GM12878 (cell line): ENCODE results near the gene ITFG1. TPM values are rescaled to one million over a fixed set of nuclear protein-coding genes. Genes with fewer than 3 reads are reported as not detected.

ENCODE experiments used
- ATAC-seq: fragments of 200-7000 bp; cut with Tn5 transposase; 3 replicates; pipeline ENCODE4 v1.9.1; 2020; ENCODE audit warnings: mild to moderate bottlenecking, moderate library complexity
- BruUV-seq: library from RNA; stranded (reverse); fragments of 400-500 nt; replicated peaks from 2 replicates; lab custom pipeline; 2021; lab: Mats Ljungman, UMichigan
- CTCF ChIA-PET: fragments of 300-600 bp; sonication (Branson Sonifier 250); formaldehyde crosslinking; extraction: SDS; loops from one replicate; lab custom pipeline; 2021; ENCODE audit warnings: inconsistent platforms; lab: Yijun Ruan, JAX
- POLR2A ChIA-PET: fragments of 350-600 bp; formaldehyde crosslinking; extraction: SDS; loops from one replicate; lab custom pipeline; 2021; ENCODE audit warnings: inconsistent platforms; lab: Charles Lee
- RAD21 ChIA-PET: fragments of 300-600 bp; sonication (Branson Sonifier 250); formaldehyde crosslinking; loops from one replicate; lab custom pipeline; 2023; ENCODE audit warnings: antibody characterized with exemption; ENCODE audit not compliant: unreplicated experiment; lab: Charles Lee
- SMC1A ChIA-PET: fragments of 300-600 bp; sonication (Branson Sonifier 250); formaldehyde crosslinking; loops from one replicate; lab custom pipeline; 2023; ENCODE audit not compliant: unreplicated experiment, uncharacterized antibody; lab: Charles Lee
- DNase-seq: peaks from one replicate; pipeline ENCODE4 v3.0.0-alpha.2; 2011; ENCODE audit warnings: low read depth, low spot score
- FAIRE-seq: peaks from 3 replicates; lab custom pipeline; 2011; peaks lifted over from hg19 to GRCh38; lab: Jason Lieb, UNC
- H2AFZ ChIP-seq: 2 replicates; pipeline ENCODE4 v1.6.0; 2011; ENCODE audit warnings: low read depth, low read length, control low read depth; ENCODE audit not compliant: control insufficient read depth
- H3K27ac ChIP-seq: 2 replicates; pipeline ENCODE4 v1.5.1; 2011; ENCODE audit warnings: control low read depth; ENCODE audit not compliant: control insufficient read depth, insufficient read depth
- H3K27me3 ChIP-seq, 2 experiments: replicated peaks in 1 of 2; 2 replicates each; pipeline versions ENCODE4 v1.6.0 to v1.6.1; 2011; ENCODE audit warnings: low read length in 1 of 2; ENCODE audit not compliant: control insufficient read depth in 2 of 2, insufficient read depth in 2 of 2
- H3K36me3 ChIP-seq, 2 experiments: 2 replicates each; pipeline ENCODE4 v1.5.1; 2011; ENCODE audit warnings: low read length in 1 of 2; ENCODE audit not compliant: control insufficient read depth in 2 of 2, insufficient read depth in 2 of 2
- H3K4me1 ChIP-seq: 2 replicates; pipeline ENCODE4 v1.6.1; 2011; ENCODE audit warnings: mild to moderate bottlenecking, low read length, moderate library complexity, mixed read lengths; ENCODE audit not compliant: control insufficient read depth, insufficient read depth
- H3K4me2 ChIP-seq: 2 replicates; pipeline ENCODE4 v1.6.0; 2011; ENCODE audit warnings: control low read depth; ENCODE audit not compliant: control insufficient read depth, insufficient read depth
- H3K4me3 ChIP-seq: fragments of 200-600 bp; sonication (generic); 2 replicates; pipeline ENCODE4 v1.5.1; 2016
- H3K79me2 ChIP-seq: 2 replicates; pipeline ENCODE4 v1.6.0; 2011; ENCODE audit warnings: low read length; ENCODE audit not compliant: control insufficient read depth, insufficient read depth
- H3K9ac ChIP-seq: 2 replicates; pipeline ENCODE4 v1.8.0; 2011; ENCODE audit warnings: low read length, control low read depth, mixed read lengths; ENCODE audit not compliant: control insufficient read depth, insufficient read depth
- H3K9me3 ChIP-seq: replicated peaks from 3 replicates; pipeline ENCODE4 v1.5.1; 2011; ENCODE audit warnings: mild to moderate bottlenecking, low read length; ENCODE audit not compliant: control insufficient read depth, insufficient read depth
- H4K20me1 ChIP-seq: 2 replicates; pipeline ENCODE4 v1.6.0; 2011; ENCODE audit not compliant: control insufficient read depth, insufficient read depth
- CBFB ChIP-seq: IDR thresholded peaks from 2 replicates; pipeline ENCODE4 v1.6.1; 2016; ENCODE audit warnings: antibody characterized with exemption, low read depth
- CUX1 ChIP-seq: IDR thresholded peaks from 2 replicates; pipeline ENCODE4 v1.6.1; 2012; ENCODE audit warnings: improper control_type of control experiment, low read depth, low read length; ENCODE audit not compliant: insufficient replicate concordance
- IKZF1 ChIP-seq: fragments of 450-650 bp; conservative IDR thresholded peaks from 2 replicates; pipeline ENCODE4 v1.6.1; 2017; ENCODE audit warnings: antibody characterized with exemption, mild to moderate bottlenecking
- JUND ChIP-seq: IDR thresholded peaks from 2 replicates; pipeline ENCODE4 v1.6.1; 2012; ENCODE audit warnings: low read depth, mild to moderate bottlenecking, low read length, improper control_type of control experiment, moderate library complexity
- MTA2 ChIP-seq: fragments of 450-650 bp; IDR thresholded peaks from 2 replicates; pipeline ENCODE4 v1.6.1; 2016; ENCODE audit warnings: low read depth, mild to moderate bottlenecking, moderate library complexity
- MYB ChIP-seq: fragments of 150-350 bp; IDR thresholded peaks from 2 replicates; pipeline ENCODE4 v1.6.1; 2014; ENCODE audit warnings: mild to moderate bottlenecking, low read depth, low read length, borderline replicate concordance
- NFIC ChIP-seq: IDR thresholded peaks from 2 replicates; pipeline ENCODE4 v1.6.1; 2012; ENCODE audit warnings: low read depth, mild to moderate bottlenecking, inconsistent platforms, low read length, moderate library complexity
- NRF1 ChIP-seq: conservative IDR thresholded peaks from 2 replicates; pipeline ENCODE4 v1.6.1; 2011; ENCODE audit warnings: mild to moderate bottlenecking, low read depth, low read length, improper control_type of control experiment
- POU2F2 ChIP-seq: IDR thresholded peaks from 3 replicates; pipeline ENCODE4 v1.6.1; 2011; ENCODE audit warnings: low read depth, mild to moderate bottlenecking, low read length, borderline replicate concordance
- SMARCA5 ChIP-seq: fragments of 450-650 bp; IDR thresholded peaks from 2 replicates; pipeline ENCODE4 v1.6.1; 2017; ENCODE audit warnings: mild to moderate bottlenecking
- TARDBP ChIP-seq: IDR thresholded peaks from 2 replicates; pipeline ENCODE4 v1.6.1; 2016; ENCODE audit warnings: borderline replicate concordance
- TBL1XR1 ChIP-seq: IDR thresholded peaks from 2 replicates; pipeline ENCODE4 v1.6.1; 2012; ENCODE audit warnings: low read depth, low read length, improper control_type of control experiment
- WGBS: methylation state at CpG from one replicate; pipeline ENCODE4 v1.1.6; 2016; ENCODE audit warnings: low lambda C conversion rate; ENCODE audit not compliant: insufficient replicate concordance, insufficient coverage; ENCODE audit errors: missing lambda C conversion rate; 5-methylcytosine and 5-hydroxymethylcytosine counted together
- in situ Hi-C: fragments of 300-500 bp; cut with MboI; formaldehyde crosslinking; loops from 9 replicates; pipeline ENCODE4 v1.14.3; 2018; ENCODE audit warnings: mixed read lengths
- intact Hi-C: fragments of 100-400 bp; cut with micrococcal nuclease; formaldehyde crosslinking; loops from one replicate; pipeline ENCODE4 v1.14.2; 2022; ENCODE audit not compliant: unreplicated experiment
- polyA plus RNA-seq, 11 experiments: library from polyadenylated mRNA; depleted of rRNA in 4 of 11; unstranded in 6 of 11; stranded (reverse) in 5 of 11; fragments of >200 nt; fragmentation: Nextera tagmentation in 4 of 11; fragmentation: Illumina TruSeq in 1 of 11; extraction: Ambion mirVana in 4 of 11; extraction: Trizol in 1 of 11; gene quantifications; 1 replicate in 1 of 11; 2 replicates in 10 of 11; pipeline versions ENCODE4 v1.2.1 to v1.2.3, GENCODE V29; 2011 to 2016; ENCODE audit warnings: inconsistent platforms in 2 of 11, missing spikeins in 2 of 11, low read depth in 1 of 11
- total RNA-seq, 4 experiments: library from RNA; depleted of rRNA in 3 of 4; stranded (reverse); fragments of >200 nt in 3 of 4; fragmentation: Illumina TruSeq in 1 of 4; extraction: Trizol in 1 of 4; gene quantifications; 2 replicates each; pipeline versions ENCODE4 v1.2.1 to v1.2.3, GENCODE V29; 2013 to 2021
- TF ChIP-seq, protein P1 (sequence below): IDR thresholded peaks from 2 replicates; pipeline ENCODE4 v1.6.1; 2011; ENCODE audit warnings: mild to moderate bottlenecking, low read depth, low read length, moderate library complexity; ENCODE audit not compliant: insufficient replicate concordance
- TF ChIP-seq, protein P2 (sequence below): fragments of 450-650 bp; IDR thresholded peaks from 2 replicates; pipeline ENCODE4 v1.6.1; 2017; ENCODE audit warnings: mild to moderate bottlenecking
- TF ChIP-seq, protein P3 (sequence below): fragments of 450-650 bp; IDR thresholded peaks from 2 replicates; pipeline ENCODE4 v1.6.1; 2016; ENCODE audit warnings: mild to moderate bottlenecking

The ITFG1 gene
- total and polyA plus RNA-seq, 10 of the 15 experiments (the other 5 are each of a cell fraction or from before 2014, with no cell fraction given), result 9.3 to 56.3 (median 28.6) TPM

DNA sequence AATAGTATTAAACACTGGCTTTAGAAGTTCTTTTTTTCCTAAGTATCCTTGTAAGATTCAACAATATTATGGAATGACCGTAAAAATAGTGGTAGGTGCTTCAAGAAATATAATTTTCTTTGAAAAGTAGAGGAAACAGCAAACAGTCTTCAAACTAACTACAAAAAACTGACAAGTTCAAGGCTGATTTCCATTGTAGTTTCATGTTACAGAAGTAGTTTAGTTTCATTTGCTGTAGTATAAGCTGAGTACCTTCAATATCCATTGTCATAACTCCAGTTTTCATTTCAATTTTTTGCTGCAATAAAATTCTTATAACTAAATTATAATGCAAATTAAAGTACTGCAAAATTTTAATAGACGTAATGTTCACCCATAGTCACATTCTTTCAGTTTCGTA lies 19.5 kb upstream of the ITFG1 start:
- in situ Hi-C loops (no loop called here), intact Hi-C loops (no loop called here)
- RAD21 ChIA-PET, result interaction anchor here (1.0 to 6.4 kb wide), 9 partner anchors 8 to 684 kb away, joined by 3 to 102 read pairs (median 4); partner anchors contain the start of genes ITFG1 and PHKB
- POLR2A ChIA-PET, result interaction anchor here (0.8 to 2.9 kb wide), 7 partner anchors 10 to 46 kb away, joined by 3 to 28 read pairs (median 4); partner anchors contain the start of genes ITFG1 and PHKB
- DNase-seq, result no peak
- Histone ChIP-seq H3K9ac (no peak overlapping the region), H3K4me3 (peak overlapping the region; percentile 20; the same call in 1 of the 2 replicates), H3K27me3 (no peaks in the 10 kb centered on the region), H3K36me3 (no peaks in the 10 kb centered on the region), H3K9me3 (peaks cover 2% of the 10 kb centered on the region; the same call in 1 of the 3 replicates), H3K4me1 (peaks cover 22% of the 10 kb centered on the region), H2AFZ (no peak overlapping the region), H3K4me2 (peak overlapping the region; percentile 68), H4K20me1 (no peaks in the 10 kb centered on the region), H3K27ac (peak overlapping the region; percentile 53; the same call in 1 of the 2 replicates), H3K79me2 (peaks cover 18% of the 10 kb centered on the region)
- peak; percentile 72 for ATAC-seq
- BruUV-seq, result no TSS peak
- 65% methylated on average over 3 of the region's 3 CpGs for WGBS
- FAIRE-seq, result no peak
- SMC1A ChIA-PET, result interaction anchor here (0.9 to 9.5 kb wide), 22 partner anchors 9 to 677 kb away, joined by 3 to 165 read pairs (median 4); partner anchors contain the start of genes ITFG1 and PHKB
- CTCF ChIA-PET, result interaction anchor here (1.2 to 6.0 kb wide), 6 partner anchors 9 to 443 kb away, joined by 3 to 50 read pairs (median 9); partner anchors contain the start of genes ITFG1 and PHKB
- TF ChIP-seq MTA2, result no peak
- TF ChIP-seq, protein P1, sequence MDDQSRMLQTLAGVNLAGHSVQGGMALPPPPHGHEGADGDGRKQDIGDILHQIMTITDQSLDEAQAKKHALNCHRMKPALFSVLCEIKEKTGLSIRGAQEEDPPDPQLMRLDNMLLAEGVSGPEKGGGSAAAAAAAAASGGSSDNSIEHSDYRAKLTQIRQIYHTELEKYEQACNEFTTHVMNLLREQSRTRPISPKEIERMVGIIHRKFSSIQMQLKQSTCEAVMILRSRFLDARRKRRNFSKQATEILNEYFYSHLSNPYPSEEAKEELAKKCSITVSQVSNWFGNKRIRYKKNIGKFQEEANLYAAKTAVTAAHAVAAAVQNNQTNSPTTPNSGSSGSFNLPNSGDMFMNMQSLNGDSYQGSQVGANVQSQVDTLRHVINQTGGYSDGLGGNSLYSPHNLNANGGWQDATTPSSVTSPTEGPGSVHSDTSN, result no peak
- no peak for TF ChIP-seq CBFB
- TF ChIP-seq JUND, result no peak
- TF ChIP-seq TBL1XR1, result no peak
- no peak for TF ChIP-seq CUX1
- no peak for TF ChIP-seq NFIC
- no peak for TF ChIP-seq SMARCA5
- no peak for TF ChIP-seq MYB
- no peak for TF ChIP-seq NRF1
- TF ChIP-seq TARDBP, result no peak
- TF ChIP-seq, protein P2, sequence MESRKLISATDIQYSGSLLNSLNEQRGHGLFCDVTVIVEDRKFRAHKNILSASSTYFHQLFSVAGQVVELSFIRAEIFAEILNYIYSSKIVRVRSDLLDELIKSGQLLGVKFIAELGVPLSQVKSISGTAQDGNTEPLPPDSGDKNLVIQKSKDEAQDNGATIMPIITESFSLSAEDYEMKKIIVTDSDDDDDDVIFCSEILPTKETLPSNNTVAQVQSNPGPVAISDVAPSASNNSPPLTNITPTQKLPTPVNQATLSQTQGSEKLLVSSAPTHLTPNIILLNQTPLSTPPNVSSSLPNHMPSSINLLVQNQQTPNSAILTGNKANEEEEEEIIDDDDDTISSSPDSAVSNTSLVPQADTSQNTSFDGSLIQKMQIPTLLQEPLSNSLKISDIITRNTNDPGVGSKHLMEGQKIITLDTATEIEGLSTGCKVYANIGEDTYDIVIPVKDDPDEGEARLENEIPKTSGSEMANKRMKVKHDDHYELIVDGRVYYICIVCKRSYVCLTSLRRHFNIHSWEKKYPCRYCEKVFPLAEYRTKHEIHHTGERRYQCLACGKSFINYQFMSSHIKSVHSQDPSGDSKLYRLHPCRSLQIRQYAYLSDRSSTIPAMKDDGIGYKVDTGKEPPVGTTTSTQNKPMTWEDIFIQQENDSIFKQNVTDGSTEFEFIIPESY, result no peak
- TF ChIP-seq POU2F2, result no peak
- no peak for TF ChIP-seq IKZF1
- TF ChIP-seq, protein P3, sequence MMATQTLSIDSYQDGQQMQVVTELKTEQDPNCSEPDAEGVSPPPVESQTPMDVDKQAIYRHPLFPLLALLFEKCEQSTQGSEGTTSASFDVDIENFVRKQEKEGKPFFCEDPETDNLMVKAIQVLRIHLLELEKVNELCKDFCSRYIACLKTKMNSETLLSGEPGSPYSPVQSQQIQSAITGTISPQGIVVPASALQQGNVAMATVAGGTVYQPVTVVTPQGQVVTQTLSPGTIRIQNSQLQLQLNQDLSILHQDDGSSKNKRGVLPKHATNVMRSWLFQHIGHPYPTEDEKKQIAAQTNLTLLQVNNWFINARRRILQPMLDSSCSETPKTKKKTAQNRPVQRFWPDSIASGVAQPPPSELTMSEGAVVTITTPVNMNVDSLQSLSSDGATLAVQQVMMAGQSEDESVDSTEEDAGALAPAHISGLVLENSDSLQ, result no peak
